AG10803 (cell line): ENCODE measurements around the gene PEPD.

Source experiments
- DNase-seq: peaks from one replicate; pipeline ENCODE4 v3.0.0; 2010; ENCODE audit warnings: low read depth
- H3K4me3 ChIP-seq: 2 replicates; pipeline ENCODE4 v1.5.1; 2011; ENCODE audit warnings: mild to moderate bottlenecking, low read length, control low read depth
- CTCF ChIP-seq: conservative IDR thresholded peaks from 2 replicates; pipeline ENCODE4 v1.5.1; 2011; ENCODE audit warnings: mild to moderate bottlenecking, low read length, control low read depth, inconsistent platforms

The PEPD gene

GRCh38 chr19:33441277-33441699 lies 80.3 kb downstream of the PEPD start:
- DNase-seq = no peak
- no peak for TF ChIP-seq CTCF
- H3K4me3 ChIP-seq = no peak overlapping the region

- TF ChIP-seq CTCF = no peak
- DNase-seq = no peak
- H3K4me3 ChIP-seq = no peak overlapping the region
Observed at GRCh38 chr19:33440682-33441081, 80.9 kb downstream of the PEPD start.

- no peak for TF ChIP-seq CTCF
- no peak overlapping the region for H3K4me3 ChIP-seq
- no peak for DNase-seq
Observed at GRCh38 chr19:33440241-33440640, 81.3 kb downstream of the PEPD start.

GRCh38 chr19:33438987-33439781 lies 82.4 kb downstream of the PEPD start:
- no peak overlapping the region for H3K4me3 ChIP-seq
- DNase-seq = no peak
- no peak for TF ChIP-seq CTCF

GRCh38 chr19:33437821-33438671 lies 83.5 kb downstream of the PEPD start:
- peak; percentile 17 for DNase-seq
- no peak overlapping the region for H3K4me3 ChIP-seq
- peak; percentile 19 for TF ChIP-seq CTCF

- TF ChIP-seq CTCF = no peak
- no peak for DNase-seq
- no peak overlapping the region for H3K4me3 ChIP-seq
Observed at GRCh38 chr19:33437393-33437820, 84.2 kb downstream of the PEPD start.
